Measurements from ENCODE around the gene BANP. TPM values are rescaled to one million over a fixed set of nuclear protein-coding genes. Genes with fewer than 3 reads are reported as not detected.

The BANP gene
- polyA plus RNA-seq, 1 of the 3 experiments (the other 2 are of a cell fraction): 16.8 TPM

GRCh38 chr16:88022076-88023042, 71.1 kb downstream of the BANP start:
- no peaks in the 10 kb centered on the region for H3K9me2 ChIP-seq
- no peak overlapping the region for H2AFZ ChIP-seq (ENCODE audit: low read depth)
- peaks cover 5% of the 10 kb centered on the region for H3F3A ChIP-seq (replicated peaks; ENCODE audit: insufficient read depth)
- no peaks in the 10 kb centered on the region for H3K27me3 ChIP-seq (ENCODE audit: insufficient read depth)
- no peaks in the 10 kb centered on the region for H3K79me2 ChIP-seq (ENCODE audit: insufficient read depth)
- TF ChIP-seq MXI1 (IDR thresholded peaks at IDR 0.05; ENCODE audit: low read depth, low read length) (no peak), SMC3 (IDR thresholded peaks at IDR 0.05; ENCODE audit: low read depth, low read length) (peak; percentile 12; the same call in 1 of the 2 replicates), RAD21 (IDR thresholded peaks at IDR 0.05; ENCODE audit: low read length) (peak; percentile 43)
- DNase-seq: peak; percentile 61
- CTCF ChIA-PET: interaction anchor here (1.1 to 3.3 kb wide), 4 partner anchors 13 to 415 kb away, joined by 3 to 25 read pairs (median 4); no protein-coding TSS in a partner anchor
- no peak overlapping the region for H3K9ac ChIP-seq
- POLR2A ChIA-PET: no interaction called here
- WGBS (ENCODE audit: low lambda C conversion rate): 94% methylated on average over 17 of the region's 23 CpGs
- H4K20me1 ChIP-seq (ENCODE audit: insufficient read depth): no peaks in the 10 kb centered on the region
- no peak overlapping the region for H3K4me3 ChIP-seq (ENCODE audit: low read depth in 2 of 2, low read length in 1 of 2)
- no peak overlapping the region for H3K27ac ChIP-seq (ENCODE audit: low read depth in 2 of 2, low read length in 1 of 2)
- peaks cover 13 to 26% of the 10 kb centered on the region in 2 experiments; a peak in 2 of 4 replicates for H3K4me1 ChIP-seq (ENCODE audit: control insufficient read depth in 1 of 2, insufficient read depth in 2 of 2, low read depth in 1 of 2, low read length in 1 of 2)
- H3K4me2 ChIP-seq: no peak overlapping the region
- H3K36me3 ChIP-seq (replicated peaks in 1 of 2; ENCODE audit: control insufficient read depth in 1 of 2, insufficient read depth in 2 of 2, low read length in 1 of 2): peaks cover 0 to 5% of the 10 kb centered on the region in 2 experiments
- H3K9me3 ChIP-seq: no peaks in the 10 kb centered on the region

DNA sequence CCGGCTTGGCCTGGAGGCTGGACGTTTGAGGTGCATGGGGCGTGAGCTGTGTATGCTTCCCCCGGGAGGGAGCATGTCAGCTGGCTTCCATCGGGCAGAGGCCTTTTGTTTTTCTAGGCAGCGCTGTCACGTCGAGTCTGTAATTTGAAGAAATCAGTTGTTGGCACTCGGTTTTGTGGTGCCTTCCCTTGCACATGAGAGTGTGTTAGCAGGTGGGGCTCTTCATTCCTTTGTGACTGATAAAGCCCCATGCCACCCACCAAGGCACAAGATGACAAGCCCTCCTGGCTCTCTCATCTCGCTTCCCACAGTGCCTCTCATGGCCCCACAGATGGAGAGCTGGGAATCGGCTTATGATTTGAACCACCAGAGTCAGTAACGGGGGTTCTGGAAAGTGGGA, 72.1 kb downstream of the BANP start:
- Histone ChIP-seq H3K27me3 (ENCODE audit: insufficient read depth) (no peaks in the 10 kb centered on the region), H3K4me1 (ENCODE audit: control insufficient read depth in 1 of 2, insufficient read depth in 2 of 2, low read depth in 1 of 2, low read length in 1 of 2) (peaks cover 13 to 26% of the 10 kb centered on the region in 2 experiments; a peak in 2 of 4 replicates), H4K20me1 (ENCODE audit: insufficient read depth) (no peaks in the 10 kb centered on the region), H3K4me2 (no peak overlapping the region), H3K79me2 (ENCODE audit: insufficient read depth) (no peaks in the 10 kb centered on the region), H3K9me3 (no peaks in the 10 kb centered on the region), H3F3A (replicated peaks; ENCODE audit: insufficient read depth) (peaks cover 5% of the 10 kb centered on the region), H3K36me3 (replicated peaks in 1 of 2; ENCODE audit: control insufficient read depth in 1 of 2, insufficient read depth in 2 of 2, low read length in 1 of 2) (peaks cover 0 to 7% of the 10 kb centered on the region in 2 experiments), H2AFZ (ENCODE audit: low read depth) (no peak overlapping the region), H3K9me2 (no peaks in the 10 kb centered on the region), H3K9ac (no peak overlapping the region), H3K27ac (ENCODE audit: low read depth in 2 of 2, low read length in 1 of 2) (no peak overlapping the region; a peak in 1 of 4 replicates), H3K4me3 (ENCODE audit: low read depth in 2 of 2, low read length in 1 of 2) (no peak overlapping the region)
- no peak for TF ChIP-seq NRF1 (IDR thresholded peaks at IDR 0.05; ENCODE audit: low read depth, low read length)
- no peak for TF ChIP-seq RXRA (IDR thresholded peaks at IDR 0.05; ENCODE audit: borderline replicate concordance, low read depth)
- no peak for TF ChIP-seq RFX5 (IDR thresholded peaks at IDR 0.05; ENCODE audit: low read length)
- DNase-seq: no peak
- 94% methylated on average over 6 of the region's 12 CpGs for WGBS (ENCODE audit: low lambda C conversion rate)
- ChIA-PET POLR2A (no interaction called here), CTCF (interaction anchor here (1.1 to 3.3 kb wide), 8 partner anchors 10 to 414 kb away, joined by 3 to 25 read pairs (median 4); no protein-coding TSS in a partner anchor)

GRCh38 chr16:88023786-88024185, 72.6 kb downstream of the BANP start:
- H3K9me2 ChIP-seq: no peaks in the 10 kb centered on the region
- H3K4me2 ChIP-seq: no peak overlapping the region
- ChIA-PET POLR2A (no interaction called here), CTCF (interaction anchor here (1.1 to 3.3 kb wide), 7 partner anchors 11 to 414 kb away, joined by 3 to 25 read pairs (median 4); no protein-coding TSS in a partner anchor)
- no peaks in the 10 kb centered on the region for H4K20me1 ChIP-seq (ENCODE audit: insufficient read depth)
- H3K9ac ChIP-seq: no peak overlapping the region
- no peaks in the 10 kb centered on the region for H3K27me3 ChIP-seq (ENCODE audit: insufficient read depth)
- no peak overlapping the region; a peak in 1 of 4 replicates for H3K27ac ChIP-seq (ENCODE audit: low read depth in 2 of 2, low read length in 1 of 2)
- peaks cover 13 to 26% of the 10 kb centered on the region in 2 experiments; a peak in 2 of 4 replicates for H3K4me1 ChIP-seq (ENCODE audit: control insufficient read depth in 1 of 2, insufficient read depth in 2 of 2, low read depth in 1 of 2, low read length in 1 of 2)
- H3K9me3 ChIP-seq: no peaks in the 10 kb centered on the region
- peaks cover 5% of the 10 kb centered on the region for H3F3A ChIP-seq (replicated peaks; ENCODE audit: insufficient read depth)
- no peaks in the 10 kb centered on the region for H3K79me2 ChIP-seq (ENCODE audit: insufficient read depth)
- H2AFZ ChIP-seq (ENCODE audit: low read depth): no peak overlapping the region
- no peak overlapping the region for H3K4me3 ChIP-seq (ENCODE audit: low read depth in 2 of 2, low read length in 1 of 2)
- DNase-seq: no peak
- WGBS (ENCODE audit: low lambda C conversion rate): 97% methylated on average over 13 of the region's 16 CpGs
- peaks cover 0 to 6% of the 10 kb centered on the region in 2 experiments for H3K36me3 ChIP-seq (replicated peaks in 1 of 2; ENCODE audit: control insufficient read depth in 1 of 2, insufficient read depth in 2 of 2, low read length in 1 of 2)
- TF ChIP-seq SMC3 (IDR thresholded peaks at IDR 0.05; ENCODE audit: low read depth, low read length) (no peak), FOXJ3 (CRISPR knock-in tag; IDR thresholded peaks at IDR 0.05) (no peak), GABPA (IDR thresholded peaks at IDR 0.05; ENCODE audit: low read depth) (no peak), JUND (IDR thresholded peaks at IDR 0.05) (no peak), TAF1 (IDR thresholded peaks at IDR 0.05; ENCODE audit: borderline replicate concordance, low read depth, low read length) (no peak), POLR2AphosphoS5 (IDR thresholded peaks at IDR 0.05; ENCODE audit: low read depth, low read length) (no peak), USF1 (IDR thresholded peaks at IDR 0.05; ENCODE audit: borderline replicate concordance, low read depth) (no peak), RXRA (IDR thresholded peaks at IDR 0.05; ENCODE audit: borderline replicate concordance, low read depth) (no peak)
- TF ChIP-seq, protein P1, sequence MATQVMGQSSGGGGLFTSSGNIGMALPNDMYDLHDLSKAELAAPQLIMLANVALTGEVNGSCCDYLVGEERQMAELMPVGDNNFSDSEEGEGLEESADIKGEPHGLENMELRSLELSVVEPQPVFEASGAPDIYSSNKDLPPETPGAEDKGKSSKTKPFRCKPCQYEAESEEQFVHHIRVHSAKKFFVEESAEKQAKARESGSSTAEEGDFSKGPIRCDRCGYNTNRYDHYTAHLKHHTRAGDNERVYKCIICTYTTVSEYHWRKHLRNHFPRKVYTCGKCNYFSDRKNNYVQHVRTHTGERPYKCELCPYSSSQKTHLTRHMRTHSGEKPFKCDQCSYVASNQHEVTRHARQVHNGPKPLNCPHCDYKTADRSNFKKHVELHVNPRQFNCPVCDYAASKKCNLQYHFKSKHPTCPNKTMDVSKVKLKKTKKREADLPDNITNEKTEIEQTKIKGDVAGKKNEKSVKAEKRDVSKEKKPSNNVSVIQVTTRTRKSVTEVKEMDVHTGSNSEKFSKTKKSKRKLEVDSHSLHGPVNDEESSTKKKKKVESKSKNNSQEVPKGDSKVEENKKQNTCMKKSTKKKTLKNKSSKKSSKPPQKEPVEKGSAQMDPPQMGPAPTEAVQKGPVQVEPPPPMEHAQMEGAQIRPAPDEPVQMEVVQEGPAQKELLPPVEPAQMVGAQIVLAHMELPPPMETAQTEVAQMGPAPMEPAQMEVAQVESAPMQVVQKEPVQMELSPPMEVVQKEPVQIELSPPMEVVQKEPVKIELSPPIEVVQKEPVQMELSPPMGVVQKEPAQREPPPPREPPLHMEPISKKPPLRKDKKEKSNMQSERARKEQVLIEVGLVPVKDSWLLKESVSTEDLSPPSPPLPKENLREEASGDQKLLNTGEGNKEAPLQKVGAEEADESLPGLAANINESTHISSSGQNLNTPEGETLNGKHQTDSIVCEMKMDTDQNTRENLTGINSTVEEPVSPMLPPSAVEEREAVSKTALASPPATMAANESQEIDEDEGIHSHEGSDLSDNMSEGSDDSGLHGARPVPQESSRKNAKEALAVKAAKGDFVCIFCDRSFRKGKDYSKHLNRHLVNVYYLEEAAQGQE (IDR thresholded peaks at IDR 0.05; ENCODE audit: low read depth, low read length): no peak
- TF ChIP-seq, protein P2, sequence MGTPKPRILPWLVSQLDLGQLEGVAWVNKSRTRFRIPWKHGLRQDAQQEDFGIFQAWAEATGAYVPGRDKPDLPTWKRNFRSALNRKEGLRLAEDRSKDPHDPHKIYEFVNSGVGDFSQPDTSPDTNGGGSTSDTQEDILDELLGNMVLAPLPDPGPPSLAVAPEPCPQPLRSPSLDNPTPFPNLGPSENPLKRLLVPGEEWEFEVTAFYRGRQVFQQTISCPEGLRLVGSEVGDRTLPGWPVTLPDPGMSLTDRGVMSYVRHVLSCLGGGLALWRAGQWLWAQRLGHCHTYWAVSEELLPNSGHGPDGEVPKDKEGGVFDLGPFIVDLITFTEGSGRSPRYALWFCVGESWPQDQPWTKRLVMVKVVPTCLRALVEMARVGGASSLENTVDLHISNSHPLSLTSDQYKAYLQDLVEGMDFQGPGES (IDR thresholded peaks at IDR 0.05; ENCODE audit: low read depth, low read length): no peak
